Neural progenitor cell (in vitro differentiated cells): ENCODE results near the gene WDR76. TPM values are rescaled to one million over a fixed set of nuclear protein-coding genes. Genes with fewer than 3 reads are reported as not detected.
A peak's percentile ranks its signal among the peaks of the same experiment; 100 is the strongest.
"Not testable (repeated sequence)": the region's sequence is repeated elsewhere in the genome, so short reads cannot be mapped to it uniquely, and the experiment has no call there.

ENCODE experiments used
- DNase-seq: peaks from one replicate; pipeline ENCODE4 v3.0.0-alpha.2; 2016; ENCODE audit warnings: low spot score
- H2AFZ ChIP-seq: fragments of 200-600 bp; sonication (generic); replicated peaks from 2 replicates; pipeline ENCODE4 v1.6.1; 2016; ENCODE audit warnings: antibody characterized with exemption
- H3F3A ChIP-seq: fragments of 200-600 bp; sonication (generic); 2 replicates; pipeline ENCODE4 v1.6.1; 2016; ENCODE audit warnings: antibody characterized with exemption, low read depth
- H3K27ac ChIP-seq: fragments of 200-600 bp; sonication (generic); 2 replicates; pipeline ENCODE4 v1.5.1; 2016; ENCODE audit warnings: mild to moderate bottlenecking
- H3K27me3 ChIP-seq: fragments of 200-600 bp; sonication (generic); 2 replicates; pipeline ENCODE4 v1.6.1; 2016; ENCODE audit warnings: mild to moderate bottlenecking, moderate library complexity
- H3K36me3 ChIP-seq: fragments of 200-600 bp; sonication (generic); 2 replicates; pipeline ENCODE4 v1.5.1; 2016
- H3K4me1 ChIP-seq: fragments of 200-600 bp; sonication (generic); 2 replicates; pipeline ENCODE4 v1.6.1; 2016; ENCODE audit warnings: mixed run types
- H3K4me2 ChIP-seq: fragments of 200-600 bp; sonication (generic); 2 replicates; pipeline ENCODE4 v1.6.1; 2016
- H3K4me3 ChIP-seq: fragments of 200-600 bp; sonication (generic); 2 replicates; pipeline ENCODE4 v1.5.1; 2016
- H3K79me2 ChIP-seq: fragments of 200-600 bp; sonication (generic); 2 replicates; pipeline ENCODE4 v1.6.1; 2016; ENCODE audit warnings: low read depth
- H3K9ac ChIP-seq: fragments of 200-600 bp; sonication (generic); 2 replicates; pipeline ENCODE4 v1.6.1; 2016
- H3K9me3 ChIP-seq: fragments of 200-600 bp; sonication (generic); 2 replicates; pipeline ENCODE4 v1.5.1; 2016; ENCODE audit warnings: low read depth
- H4K20me1 ChIP-seq: fragments of 200-600 bp; sonication (generic); 2 replicates; pipeline ENCODE4 v1.6.1; 2016; ENCODE audit warnings: low read depth
- H3K27ac Mint-ChIP-seq: 3 replicates; pipeline ENCODE4 v1.8.0; 2021; ENCODE audit warnings: mixed read lengths
- H3K27me3 Mint-ChIP-seq: 2 replicates; pipeline ENCODE4 v1.8.0; 2022; ENCODE audit warnings: low read depth, mild to moderate bottlenecking, inconsistent platforms, moderate library complexity, mixed read lengths; ENCODE audit not compliant: insufficient read depth
- H3K36me3 Mint-ChIP-seq: 3 replicates; pipeline ENCODE4 v1.8.0; 2021; ENCODE audit warnings: mixed read lengths
- H3K4me1 Mint-ChIP-seq: 3 replicates; pipeline ENCODE4 v1.8.0; 2021; ENCODE audit warnings: mixed read lengths
- H3K4me3 Mint-ChIP-seq: 3 replicates; pipeline ENCODE4 v1.8.0; 2021; ENCODE audit warnings: mild to moderate bottlenecking, moderate library complexity, mixed read lengths
- H3K9me3 Mint-ChIP-seq: 3 replicates; pipeline ENCODE4 v1.8.0; 2020; ENCODE audit warnings: mixed read lengths
- CTCF ChIP-seq: fragments of 200-600 bp; sonication (generic); IDR thresholded peaks from 2 replicates; pipeline ENCODE4 v1.5.1; 2017; ENCODE audit warnings: antibody characterized with exemption, mild to moderate bottlenecking
- EZH2 ChIP-seq: fragments of 200-600 bp; sonication (generic); IDR thresholded peaks from 2 replicates; pipeline ENCODE4 v1.6.1; 2017; ENCODE audit warnings: antibody characterized with exemption, mild to moderate bottlenecking, moderate library complexity
- EZH2phosphoT487 ChIP-seq: fragments of 200-600 bp; sonication (generic); IDR thresholded peaks from 2 replicates; pipeline ENCODE4 v1.6.1; 2017; ENCODE audit warnings: antibody characterized with exemption
- total RNA-seq: library from RNA; depleted of rRNA; stranded (reverse); fragments of >200 nt; gene quantifications from 2 replicates; pipeline ENCODE4 v1.2.3, GENCODE V29; 2015; ENCODE audit warnings: low replicate concordance

WDR76 gene
- total RNA-seq, 1 donor from 2014 or later, result 32.6 TPM

GRCh38 chr15:43799945-43800285, 26.9 kb upstream of the WDR76 start, which contains the start of gene SERINC4:
TSS of gene SERINC4 (minus strand) at chr15:43800220. CDS start at chr15:43799986, 234 bp downstream.
- H3K27ac Mint-ChIP-seq, result peak within 1 kb of the TSS; percentile 96
- TF ChIP-seq EZH2 (no peak), EZH2phosphoT487 (no peak), CTCF (no peak)

GRCh38 chr15:43800286-43801141, 26.3 kb upstream of the WDR76 start, which contains the start of gene HYPK:
TSS of gene HYPK (plus strand) at chr15:43800599. CDS start at chr15:43800623, 24 bp downstream.
- H3K79me2 ChIP-seq, result peaks cover 18% of the 10 kb centered on the region
- Mint-ChIP-seq H3K4me1 (peaks cover 35% of the 10 kb centered on the region), H3K4me3 (peak within 1 kb of the TSS; percentile 100), H3K9me3 (no peaks in the 10 kb centered on the region), H3K27me3 (peaks cover 3% of the 10 kb centered on the region), H3K36me3 (peaks cover 26% of the 10 kb centered on the region), H3K27ac (peak within 1 kb of the TSS; percentile 96)
- peak within 1 kb of the TSS; percentile 87 for H3K27ac ChIP-seq
- H2AFZ ChIP-seq, result peak within 1 kb of the TSS; percentile 51
- peaks cover 76% of the 10 kb centered on the region for H3F3A ChIP-seq
- no peaks in the 10 kb centered on the region for H3K36me3 ChIP-seq
- H4K20me1 ChIP-seq, result peaks cover 11% of the 10 kb centered on the region
- H3K27me3 ChIP-seq, result no peaks in the 10 kb centered on the region
- H3K4me1 ChIP-seq, result peaks cover 22% of the 10 kb centered on the region
- H3K9ac ChIP-seq, result peak within 1 kb of the TSS; percentile 44
- DNase-seq, result peak; percentile 86
- peak within 1 kb of the TSS; percentile 77 for H3K4me3 ChIP-seq
- no peaks in the 10 kb centered on the region for H3K9me3 ChIP-seq
- TF ChIP-seq EZH2phosphoT487 (no peak), CTCF (no peak), EZH2 (no peak)
- H3K4me2 ChIP-seq, result peak within 1 kb of the TSS; percentile 92

More at GRCh38 chr15:43799945-43800285, 26.9 kb upstream of the WDR76 start, which contains the start of gene SERINC4:
- H3K4me3 ChIP-seq, result peak within 1 kb of the TSS; percentile 77
- H3K4me1 ChIP-seq, result peaks cover 23% of the 10 kb centered on the region
- H3K4me2 ChIP-seq, result peak within 1 kb of the TSS; percentile 92
- H3K9me3 Mint-ChIP-seq, result no peaks in the 10 kb centered on the region
- no peaks in the 10 kb centered on the region for H3K36me3 ChIP-seq
- peak; percentile 66 for DNase-seq
- H3F3A ChIP-seq, result peaks cover 74% of the 10 kb centered on the region
- H3K27me3 Mint-ChIP-seq, result peaks cover 3% of the 10 kb centered on the region
- peak within 1 kb of the TSS; percentile 44 for H3K9ac ChIP-seq
- H3K27me3 ChIP-seq, result no peaks in the 10 kb centered on the region
- no peaks in the 10 kb centered on the region for H3K9me3 ChIP-seq
- peaks cover 17% of the 10 kb centered on the region for H4K20me1 ChIP-seq
- peaks cover 39% of the 10 kb centered on the region for H3K4me1 Mint-ChIP-seq
- peaks cover 21% of the 10 kb centered on the region for H3K79me2 ChIP-seq
- peaks cover 28% of the 10 kb centered on the region for H3K36me3 Mint-ChIP-seq
- H3K27ac ChIP-seq, result peak within 1 kb of the TSS; percentile 87
- H2AFZ ChIP-seq, result peak within 1 kb of the TSS; percentile 51
- H3K4me3 Mint-ChIP-seq, result peak within 1 kb of the TSS; percentile 100

- H3K4me1 Mint-ChIP-seq, result peaks cover 30% of the 10 kb centered on the region
- H3K36me3 ChIP-seq, H3K27ac Mint-ChIP-seq, H2AFZ ChIP-seq, DNase-seq, H3K9me3 ChIP-seq, H4K20me1 ChIP-seq, H3K4me3 Mint-ChIP-seq, H3K4me2 ChIP-seq, H3K27ac ChIP-seq, H3K4me3 ChIP-seq, H3K9me3 Mint-ChIP-seq, H3K27me3 Mint-ChIP-seq, H3K27me3 ChIP-seq, H3K9ac ChIP-seq: not testable (repeated sequence)
- H3K79me2 ChIP-seq, result peaks cover 18% of the 10 kb centered on the region
- peaks cover 67% of the 10 kb centered on the region for H3F3A ChIP-seq
- peaks cover 18% of the 10 kb centered on the region for H3K4me1 ChIP-seq
- peaks cover 29% of the 10 kb centered on the region for H3K36me3 Mint-ChIP-seq
Observed at GRCh38 chr15:43802676-43803075, 24.1 kb upstream of the WDR76 start.
